ENCODE measurements around the gene DNAH1.

Gene DNAH1

GRCh38 chr3:52291508-52292181 is 24.5 kb upstream of the DNAH1 start:
- peak; percentile 61 for DNase-seq

DNA sequence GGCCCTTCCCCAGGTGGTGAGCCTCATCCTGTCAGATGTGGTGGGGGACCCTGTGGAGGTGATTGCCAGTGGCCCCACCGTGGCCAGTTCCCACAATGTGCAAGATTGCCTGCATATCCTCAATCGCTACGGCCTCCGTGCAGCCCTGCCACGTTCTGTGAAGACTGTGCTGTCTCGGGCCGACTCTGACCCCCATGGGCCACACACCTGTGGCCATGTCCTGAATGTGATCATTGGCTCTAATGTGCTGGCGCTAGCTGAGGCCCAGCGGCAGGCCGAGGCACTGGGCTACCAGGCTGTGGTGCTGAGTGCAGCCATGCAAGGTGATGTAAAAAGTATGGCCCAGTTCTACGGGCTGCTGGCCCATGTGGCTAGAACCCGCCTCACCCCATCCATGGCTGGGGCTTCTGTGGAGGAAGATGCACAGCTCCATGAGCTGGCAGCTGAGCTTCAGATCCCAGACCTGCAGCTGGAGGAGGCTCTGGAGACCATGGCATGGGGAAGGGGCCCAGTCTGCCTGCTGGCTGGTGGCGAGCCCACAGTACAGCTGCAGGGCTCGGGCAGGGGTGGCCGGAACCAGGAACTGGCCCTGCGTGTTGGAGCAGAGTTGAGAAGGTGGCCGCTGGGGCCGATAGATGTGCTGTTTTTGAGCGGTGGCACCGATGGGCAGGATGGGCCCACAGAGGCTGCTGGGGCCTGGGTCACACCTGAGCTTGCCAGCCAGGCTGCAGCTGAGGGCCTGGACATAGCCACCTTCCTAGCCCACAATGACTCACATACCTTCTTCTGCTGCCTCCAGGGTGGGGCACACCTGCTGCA is 23.7 kb upstream of the DNAH1 start:
- DNase-seq, result no peak

GRCh38 chr3:52293491-52294319 is 22.4 kb upstream of the DNAH1 start:
- DNase-seq, result no peak

GRCh38 chr3:52294320-52295150 is 21.6 kb upstream of the DNAH1 start:
- DNase-seq, result no peak

- no peak for DNase-seq
These were observed 20.4 kb upstream of the DNAH1 start for GRCh38 chr3:52295671-52296208.

- DNase-seq, result no peak
These were observed 18.6 kb upstream of the DNAH1 start for GRCh38 chr3:52297242-52298148.

GRCh38 chr3:52298149-52299098 is 17.7 kb upstream of the DNAH1 start:
- peak; percentile 10 for DNase-seq

DNA sequence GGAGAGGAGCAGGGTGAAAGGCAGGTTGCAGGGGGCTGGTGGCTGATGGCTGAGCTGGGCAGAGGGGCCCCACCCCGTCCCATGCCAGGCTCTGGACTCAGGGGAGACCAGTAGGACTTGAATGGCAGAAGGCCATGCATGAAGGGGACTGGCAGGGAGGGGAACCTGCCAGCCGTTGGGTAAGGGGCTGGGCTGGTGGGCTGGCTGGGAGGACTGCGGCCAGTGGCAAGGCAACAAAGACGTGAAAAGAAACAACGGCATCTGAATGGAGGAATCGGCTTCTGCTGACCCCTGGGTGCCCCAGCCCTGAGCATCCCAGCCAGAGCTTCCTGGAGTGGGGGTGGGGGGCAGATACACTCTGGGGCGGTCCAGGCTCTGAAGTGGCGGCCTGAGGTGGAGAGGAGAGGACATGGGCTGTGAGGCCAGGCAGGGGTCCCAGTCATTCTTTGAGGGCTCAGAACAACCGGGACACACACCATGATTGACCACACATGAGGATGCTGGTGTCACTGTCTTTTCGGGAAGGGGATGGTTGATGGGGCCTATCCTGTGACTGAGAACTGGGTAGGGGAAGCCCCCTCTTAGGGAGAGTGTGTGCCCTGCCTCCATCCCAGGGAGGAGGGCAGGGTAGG is 16.8 kb upstream of the DNAH1 start:
- DNase-seq, result no peak

DNA sequence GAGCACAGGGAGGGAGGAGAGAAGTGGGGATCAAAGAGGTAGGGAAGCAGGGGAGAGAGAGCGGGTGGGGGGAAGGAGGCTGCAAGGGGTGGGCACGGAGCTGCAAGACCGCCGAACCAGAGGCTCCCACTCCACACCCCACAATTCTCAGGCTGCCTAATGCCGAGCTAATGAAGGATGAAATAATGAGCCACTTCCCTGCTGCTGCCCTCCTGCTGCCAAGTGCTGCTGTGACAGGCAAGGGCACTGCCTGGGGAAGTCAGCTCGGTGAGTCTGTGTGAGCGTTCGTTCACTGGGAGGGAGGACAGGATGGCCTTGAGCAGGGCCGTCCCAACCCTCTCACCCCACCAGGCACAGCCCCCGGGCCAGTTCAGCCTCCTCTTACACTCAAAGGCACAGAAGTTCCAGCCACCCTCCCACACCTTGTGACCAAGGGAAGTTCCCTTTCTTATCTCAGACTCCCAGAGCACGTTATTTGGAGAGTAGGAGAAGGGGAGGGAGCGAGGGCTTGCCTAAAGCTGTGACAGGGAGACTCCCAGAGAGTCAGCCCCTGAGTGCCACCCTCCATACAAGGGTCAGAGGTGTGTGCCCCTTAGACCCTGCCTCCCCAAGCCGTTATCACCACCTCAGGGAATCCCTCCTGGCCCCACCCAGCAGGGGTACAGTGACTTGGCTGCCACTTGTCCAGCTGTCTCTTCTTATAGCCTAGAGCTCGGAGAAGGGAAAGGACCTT is 16.1 kb upstream of the DNAH1 start:
- DNase-seq, result peak; percentile 45

DNA sequence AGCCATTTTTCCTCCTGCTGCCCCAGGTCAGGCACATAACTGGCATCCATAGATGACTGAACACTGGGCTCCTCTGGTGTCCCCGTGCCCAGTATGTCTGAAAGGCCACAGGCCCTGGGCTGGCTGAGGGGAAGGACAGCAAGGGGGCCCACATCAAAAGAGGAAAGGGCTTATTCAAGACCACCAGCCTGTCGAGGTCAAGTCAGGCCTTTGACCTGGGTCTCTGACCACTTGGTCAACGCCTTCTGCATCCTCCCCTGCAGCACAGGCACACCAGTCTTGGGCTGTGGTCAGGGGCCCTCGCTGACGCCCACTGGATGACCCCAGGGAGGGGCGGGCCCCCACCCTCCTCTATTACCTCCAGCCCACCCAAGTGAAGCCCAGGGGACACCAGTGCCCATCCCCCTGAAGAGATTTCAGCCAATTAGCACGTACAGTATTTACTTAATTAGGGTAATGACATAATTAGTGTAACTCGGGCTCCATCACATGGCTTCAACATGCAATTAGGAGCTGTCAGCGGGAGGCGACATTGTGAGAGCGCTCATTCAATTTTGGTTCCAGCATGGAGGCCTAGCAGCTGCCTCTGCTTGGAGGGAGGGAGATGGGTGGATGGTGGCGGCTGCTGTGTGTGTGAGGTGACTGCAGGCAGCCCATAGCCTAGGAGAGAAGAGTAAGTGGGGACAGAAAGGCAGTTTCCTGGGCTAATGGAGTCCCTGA is 13.5 kb upstream of the DNAH1 start:
- DNase-seq, result peak; percentile 73

- DNase-seq, result no peak
These were observed 12.3 kb upstream of the DNAH1 start for GRCh38 chr3:52303811-52304210.

DNA sequence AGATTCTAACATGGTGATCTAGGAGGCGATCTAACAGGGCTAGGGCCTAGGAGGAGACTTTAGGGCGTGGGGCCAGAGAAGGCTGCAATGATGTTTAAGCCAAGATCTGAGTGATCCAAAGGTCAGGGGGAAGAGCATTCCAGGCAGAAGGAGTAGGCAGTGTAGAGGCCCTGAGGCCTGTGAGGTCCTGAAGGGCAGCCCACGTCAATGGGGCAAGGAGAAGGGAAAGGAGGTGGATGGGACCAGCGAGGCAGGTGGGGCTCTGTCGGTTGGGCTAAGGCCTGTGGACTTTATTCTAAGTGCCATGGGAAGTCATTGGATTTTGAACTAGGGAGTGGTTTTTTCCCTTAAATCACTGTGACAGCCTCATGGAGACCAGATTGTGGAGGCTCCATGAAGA is 10.2 kb upstream of the DNAH1 start:
- no peak for DNase-seq

DNA sequence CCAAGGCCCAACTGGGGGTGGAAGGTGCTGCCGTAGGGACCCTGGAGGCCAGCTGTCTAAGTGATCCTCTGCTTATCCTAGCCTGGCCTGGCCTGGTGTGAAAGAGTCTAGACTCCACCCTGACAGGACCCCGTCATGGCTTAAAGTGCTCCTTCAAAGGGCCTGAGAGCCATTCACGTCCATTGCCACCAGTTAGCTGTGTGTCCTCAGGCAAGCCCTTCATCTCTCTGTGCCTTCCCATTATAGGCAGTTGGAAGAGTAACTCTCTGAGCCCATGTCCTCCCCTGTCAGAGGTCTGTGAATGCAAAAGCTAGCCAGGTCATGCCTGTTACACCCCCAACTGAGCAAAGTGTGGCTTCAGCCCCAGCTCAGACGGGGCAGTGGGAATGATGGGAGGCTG is 9.1 kb upstream of the DNAH1 start:
- DNase-seq, result peak; percentile 41

DNA sequence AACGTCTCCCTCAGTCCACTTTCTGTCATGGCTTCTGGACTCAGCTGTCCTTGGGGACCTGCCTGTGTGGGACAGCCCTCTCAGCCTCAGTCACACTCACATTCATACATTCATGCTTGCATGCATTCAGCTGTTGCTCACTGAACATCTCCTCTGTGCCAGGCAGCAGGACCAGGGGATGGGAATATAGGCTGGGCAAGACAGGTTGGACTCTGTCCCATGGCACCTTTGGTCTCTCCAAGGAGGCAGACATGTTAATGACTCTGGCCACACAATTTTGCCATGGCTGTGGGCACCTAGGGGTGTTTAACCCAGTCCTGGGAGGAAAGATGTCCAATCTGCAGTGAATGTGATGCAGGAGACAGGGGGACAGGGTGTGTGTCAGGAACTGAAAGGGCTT is 7.8 kb upstream of the DNAH1 start:
- no peak for DNase-seq

DNA sequence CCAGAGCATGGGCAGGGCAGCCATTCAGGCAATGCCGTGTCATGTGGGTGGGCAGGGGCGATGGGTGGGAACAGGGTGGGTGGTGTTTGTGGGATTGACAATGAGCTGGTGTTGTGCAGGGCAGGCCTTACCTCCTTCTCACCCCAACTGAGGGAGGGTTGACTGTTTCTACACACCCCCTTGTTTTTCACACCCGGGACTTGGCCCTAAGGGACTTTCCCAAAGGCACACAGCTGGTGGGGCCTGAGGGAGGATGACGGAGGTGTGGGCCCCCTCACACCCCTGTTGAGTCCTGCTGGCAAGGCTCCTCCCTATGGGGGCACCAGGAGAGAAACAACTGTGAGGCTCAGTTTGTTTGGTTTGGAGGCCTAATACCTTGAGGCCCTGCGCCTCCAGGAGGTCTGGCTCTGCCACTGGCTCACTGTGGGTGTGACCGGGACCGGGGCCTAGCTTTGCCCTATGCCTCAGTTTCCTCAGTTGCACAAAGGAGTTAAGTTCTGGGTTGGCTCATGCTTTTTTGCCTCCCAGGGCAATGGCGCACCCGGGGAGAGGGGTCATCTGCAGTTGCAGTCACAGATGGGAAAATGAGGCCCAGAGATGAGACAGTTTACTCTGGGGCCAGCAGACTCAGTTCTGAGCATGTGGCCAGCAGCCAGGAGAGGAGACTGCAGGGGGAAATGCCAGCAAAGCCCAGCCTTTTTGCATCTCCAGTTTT is 5.1 kb upstream of the DNAH1 start:
- DNase-seq, result no peak

DNA sequence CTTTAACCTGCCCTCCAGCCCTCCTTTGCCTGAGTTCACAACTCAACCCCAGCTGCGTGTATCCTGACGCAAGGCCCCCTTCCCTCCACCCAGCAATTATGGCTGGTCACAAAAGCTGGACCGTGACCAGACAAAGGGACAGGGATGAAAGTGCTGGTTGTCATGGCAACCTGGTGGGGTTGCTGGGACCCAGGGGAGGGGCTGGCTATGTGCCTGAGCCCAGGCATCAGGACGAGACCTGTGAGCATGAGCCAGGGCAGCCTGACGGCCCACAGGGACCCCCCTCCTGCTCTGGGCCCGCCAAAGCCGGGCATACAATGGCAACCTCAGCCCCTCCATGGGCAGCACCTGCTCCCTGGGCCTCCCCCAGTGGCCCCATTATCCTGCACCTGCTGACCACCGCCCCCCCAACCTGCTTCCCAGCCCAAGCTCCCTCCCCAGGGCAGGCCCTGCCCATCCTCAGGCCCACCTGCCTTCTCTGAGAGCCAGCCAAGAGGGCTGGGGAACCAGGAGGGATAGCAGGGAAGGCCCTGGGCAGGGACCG is 4.5 kb upstream of the DNAH1 start:
- no peak for DNase-seq

- no peak for DNase-seq
These were observed 2.8 kb upstream of the DNAH1 start for GRCh38 chr3:52313188-52313773.

All from NCI-H82 (cell line).